ENCODE data around the gene ALK.
A peak's percentile ranks its signal among the peaks of the same experiment; 100 is the strongest.

Gene ALK

GRCh38 chr2:29201979-29202378 lies 719.4 kb downstream of the ALK start:
- TF ChIP-seq USF1 (IDR thresholded peaks at IDR 0.05): no peak
- TF ChIP-seq FOXM1 (IDR thresholded peaks at IDR 0.05; ENCODE audit: borderline replicate concordance, low read depth): no peak
- no peak for TF ChIP-seq EGR1 (IDR thresholded peaks at IDR 0.05)
- TF ChIP-seq CEBPB (IDR thresholded peaks at IDR 0.05): no peak
- no peak for TF ChIP-seq NFIC (IDR thresholded peaks at IDR 0.05)
- TF ChIP-seq TEAD4 (IDR thresholded peaks at IDR 0.05): no peak
- no peak for TF ChIP-seq ZBTB7A (IDR thresholded peaks at IDR 0.05; ENCODE audit: low read depth)
- no peak for TF ChIP-seq RAD21 (IDR thresholded peaks at IDR 0.05; ENCODE audit: low read depth)
- no peak for TF ChIP-seq TAF1 (IDR thresholded peaks at IDR 0.05; ENCODE audit: low read depth)
- TF ChIP-seq TCF12 (IDR thresholded peaks at IDR 0.05; ENCODE audit: low read depth): no peak
- TF ChIP-seq MAX (IDR thresholded peaks at IDR 0.05): no peak
- TF ChIP-seq REST (IDR thresholded peaks at IDR 0.05; ENCODE audit: low read depth): no peak
- no peak for TF ChIP-seq YY1 (IDR thresholded peaks at IDR 0.05; ENCODE audit: low read depth)
- no peak for TF ChIP-seq CREB1 (IDR thresholded peaks at IDR 0.05; ENCODE audit: low read depth)
- no peak for TF ChIP-seq EP300 (IDR thresholded peaks at IDR 0.05; ENCODE audit: borderline replicate concordance)

GRCh38 chr2:29196792-29197788 lies 724.3 kb downstream of the ALK start:
- TF ChIP-seq EP300 (IDR thresholded peaks at IDR 0.05; ENCODE audit: borderline replicate concordance): no peak
- no peak for TF ChIP-seq TAF1 (IDR thresholded peaks at IDR 0.05; ENCODE audit: low read depth)
- no peak for TF ChIP-seq FOXM1 (IDR thresholded peaks at IDR 0.05; ENCODE audit: borderline replicate concordance, low read depth)
- no peak for TF ChIP-seq NFIC (IDR thresholded peaks at IDR 0.05)
- TF ChIP-seq TCF12 (IDR thresholded peaks at IDR 0.05; ENCODE audit: low read depth): no peak
- TF ChIP-seq RAD21 (IDR thresholded peaks at IDR 0.05; ENCODE audit: low read depth): peak; percentile 91
- no peak for TF ChIP-seq TEAD4 (IDR thresholded peaks at IDR 0.05)
- no peak for TF ChIP-seq CEBPB (IDR thresholded peaks at IDR 0.05)

- TF ChIP-seq TEAD4 (IDR thresholded peaks at IDR 0.05): no peak
- no peak for TF ChIP-seq EP300 (IDR thresholded peaks at IDR 0.05; ENCODE audit: borderline replicate concordance)
- no peak for TF ChIP-seq RAD21 (IDR thresholded peaks at IDR 0.05; ENCODE audit: low read depth)
- TF ChIP-seq CEBPB (IDR thresholded peaks at IDR 0.05): no peak
- no peak for TF ChIP-seq EGR1 (IDR thresholded peaks at IDR 0.05)
- TF ChIP-seq ZBTB7A (IDR thresholded peaks at IDR 0.05; ENCODE audit: low read depth): no peak
- no peak for TF ChIP-seq REST (IDR thresholded peaks at IDR 0.05; ENCODE audit: low read depth)
- TF ChIP-seq TCF12 (IDR thresholded peaks at IDR 0.05; ENCODE audit: low read depth): no peak
- TF ChIP-seq MAX (IDR thresholded peaks at IDR 0.05): no peak
- TF ChIP-seq FOXM1 (IDR thresholded peaks at IDR 0.05; ENCODE audit: borderline replicate concordance, low read depth): no peak
- TF ChIP-seq NFIC (IDR thresholded peaks at IDR 0.05): no peak
- TF ChIP-seq TAF1 (IDR thresholded peaks at IDR 0.05; ENCODE audit: low read depth): no peak
- no peak for TF ChIP-seq CREB1 (IDR thresholded peaks at IDR 0.05; ENCODE audit: low read depth)
- TF ChIP-seq USF1 (IDR thresholded peaks at IDR 0.05): no peak
Observed at GRCh38 chr2:29195796-29196195, 725.6 kb downstream of the ALK start.

GRCh38 chr2:29193681-29194080 lies 727.7 kb downstream of the ALK start:
- no peak for TF ChIP-seq MAX (IDR thresholded peaks at IDR 0.05)

GRCh38 chr2:29193111-29193510 lies 728.3 kb downstream of the ALK start:
- TF ChIP-seq USF1 (IDR thresholded peaks at IDR 0.05): no peak

Measured in Ishikawa (cell line).